COLO668 (cell line): ENCODE measurements around the gene TMEM222.
A peak's percentile ranks its signal among the peaks of the same experiment; 100 is the strongest.

Experiments
- DNase-seq: peaks from one replicate; lab custom pipeline; 2025; ENCODE audit not compliant: unreplicated experiment; lab: John Stamatoyannopoulos, UW

The TMEM222 gene

DNA sequence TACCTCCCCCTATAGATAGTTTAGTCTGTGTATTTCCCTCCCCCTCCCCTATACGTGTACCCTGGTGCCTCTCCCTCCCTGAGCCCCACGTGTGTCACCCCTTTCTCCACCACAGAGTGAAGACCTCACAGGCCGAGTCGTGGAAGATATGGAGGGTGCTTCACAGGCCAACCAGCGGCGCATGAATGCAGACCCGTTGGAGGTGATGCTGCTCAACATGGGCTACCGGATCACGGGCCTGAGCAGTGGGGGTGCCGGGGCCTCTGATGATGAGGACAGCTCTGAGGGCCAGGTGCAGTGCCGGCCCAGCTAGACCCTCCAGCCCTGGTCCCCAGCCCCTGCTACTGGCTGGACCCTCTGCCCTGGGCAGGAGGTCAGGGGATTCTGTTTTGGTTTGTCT, 15.9 kb upstream of the TMEM222 start:
- no peak for DNase-seq

DNA sequence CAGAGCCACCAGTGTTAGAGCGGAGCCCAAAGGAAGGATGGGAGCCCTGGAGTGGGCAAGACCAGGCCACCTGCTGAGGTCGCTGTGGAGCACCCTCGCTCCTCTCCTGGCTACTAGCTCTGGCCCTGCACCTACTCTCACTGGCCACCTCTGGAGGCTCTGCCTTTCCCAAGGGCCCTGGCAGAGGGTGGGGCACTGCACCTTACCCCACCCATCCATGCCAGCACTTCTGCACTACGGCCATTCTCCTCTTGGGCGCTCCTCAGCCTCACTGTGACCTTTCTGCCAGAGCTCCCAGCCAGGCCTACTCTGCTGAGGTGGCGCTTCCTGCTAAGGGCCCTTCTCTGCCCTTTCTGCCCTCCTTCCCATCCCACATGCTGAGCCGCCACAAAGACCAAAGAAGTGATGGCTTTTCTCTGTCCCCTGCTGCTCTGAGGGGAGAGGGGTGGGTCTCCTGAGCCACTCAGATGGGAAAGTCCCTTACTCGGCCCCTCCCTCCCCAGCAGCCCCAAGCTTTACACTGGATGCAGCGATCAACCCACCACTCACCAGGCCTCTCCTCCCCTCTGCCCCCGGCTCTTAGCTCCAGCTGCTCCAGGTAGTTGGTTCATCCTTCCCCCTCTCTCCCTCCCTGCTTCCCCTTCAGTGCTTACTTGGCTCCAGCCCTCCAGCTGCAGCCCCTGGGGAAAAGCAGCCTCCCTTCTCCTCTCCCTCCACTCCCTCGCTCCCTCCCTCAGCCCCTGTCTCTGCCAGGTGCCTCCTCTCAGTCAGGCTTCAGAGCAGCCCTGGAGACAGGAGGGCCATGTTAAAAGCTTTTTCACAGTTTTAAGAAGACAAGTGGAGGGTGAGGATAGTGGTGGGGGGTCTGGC, 14.8 kb upstream of the TMEM222 start:
- no peak for DNase-seq

DNA sequence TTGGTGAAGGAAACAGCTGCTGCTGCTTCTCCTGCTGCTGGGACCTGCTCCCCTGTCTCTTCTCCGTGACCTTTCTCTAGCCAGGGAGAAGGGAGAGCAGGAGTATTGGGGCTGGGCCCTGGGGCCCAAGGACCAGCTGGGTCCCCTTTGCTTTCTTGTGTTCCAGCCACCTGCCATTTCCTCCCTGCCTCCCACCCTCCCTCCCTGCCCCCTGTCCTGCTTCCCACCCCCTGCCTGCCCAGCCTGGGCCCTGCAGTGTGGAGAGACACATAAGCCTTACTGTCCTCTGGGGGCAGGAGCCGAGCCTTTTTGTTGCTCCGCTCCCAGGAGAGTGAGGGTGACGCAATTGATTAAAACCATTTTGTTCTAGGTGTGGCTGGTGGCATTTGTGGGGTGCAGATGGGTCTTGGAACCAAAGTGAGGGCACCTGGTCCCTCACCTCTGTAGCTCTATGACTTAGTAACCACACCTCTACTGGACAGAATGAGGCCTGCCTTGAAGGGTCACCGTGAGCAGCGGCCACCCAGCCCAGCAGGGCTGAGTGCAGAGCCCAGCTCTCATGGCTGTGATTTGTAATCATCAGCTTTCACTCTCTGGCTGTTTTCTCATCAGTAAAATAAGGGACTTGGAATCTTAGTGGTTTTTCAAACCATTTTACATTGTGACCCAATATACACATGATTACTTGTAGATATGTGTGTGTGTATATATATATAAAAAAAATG, 13.9 kb upstream of the TMEM222 start:
- no peak for DNase-seq

DNA sequence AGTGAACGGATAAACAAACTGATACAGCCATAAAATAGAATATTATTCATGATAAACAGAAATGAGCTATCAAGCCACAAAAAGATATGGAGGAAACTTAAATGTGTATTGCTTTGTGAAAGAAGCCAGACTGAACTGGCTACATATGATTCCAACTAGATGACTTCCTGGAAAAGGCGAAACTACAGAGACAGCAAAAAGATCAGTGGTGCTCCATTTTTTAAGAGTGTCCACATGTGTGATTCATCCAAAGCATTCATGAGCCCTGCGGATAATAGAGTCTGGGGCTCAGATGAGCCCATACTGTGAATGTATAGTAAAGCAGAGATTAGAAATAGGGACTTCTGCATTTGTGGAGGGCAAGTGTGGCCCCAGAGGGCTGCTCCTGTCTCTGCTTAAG, 7.8 kb upstream of the TMEM222 start:
- DNase-seq: no peak

DNA sequence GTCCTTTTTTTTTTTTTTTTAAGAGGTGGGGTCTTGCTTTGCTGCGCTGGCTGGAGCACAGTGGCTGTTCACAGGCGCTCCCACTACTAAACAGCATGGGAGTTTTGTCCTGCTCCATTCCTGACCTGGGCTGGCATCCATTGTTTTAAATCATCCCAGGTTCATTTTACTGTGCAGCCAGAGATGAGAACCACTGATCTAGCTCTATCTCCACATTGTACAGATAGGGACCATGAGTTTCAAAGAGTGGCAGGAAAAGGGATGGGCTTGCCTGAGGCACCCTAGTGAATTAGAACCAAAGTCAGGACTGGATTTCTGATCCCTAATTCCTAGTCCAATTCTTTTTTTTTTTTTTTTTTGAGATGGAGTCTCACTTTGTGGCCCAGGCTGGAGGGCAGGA, 7.2 kb upstream of the TMEM222 start:
- DNase-seq: no peak

DNA sequence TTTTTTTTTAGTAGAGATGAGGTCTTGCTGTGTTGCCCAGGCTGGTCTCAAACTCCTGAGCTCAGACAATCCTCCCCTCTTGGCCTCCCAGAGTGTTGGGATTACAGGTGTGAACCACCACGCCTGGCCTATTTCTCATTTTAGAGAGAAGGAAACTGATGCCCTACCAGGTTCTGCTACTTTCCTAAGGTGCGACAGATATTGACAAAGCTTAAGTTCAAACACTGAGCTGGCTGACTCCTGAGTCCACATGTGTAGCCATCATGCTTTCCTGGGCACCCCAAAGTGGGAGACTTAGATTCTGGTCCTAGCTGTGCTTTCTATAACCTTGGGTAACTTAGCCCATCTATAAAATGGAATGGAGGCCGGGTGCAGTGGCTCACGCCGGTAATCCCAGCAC, 5.1 kb upstream of the TMEM222 start:
- no peak for DNase-seq

DNA sequence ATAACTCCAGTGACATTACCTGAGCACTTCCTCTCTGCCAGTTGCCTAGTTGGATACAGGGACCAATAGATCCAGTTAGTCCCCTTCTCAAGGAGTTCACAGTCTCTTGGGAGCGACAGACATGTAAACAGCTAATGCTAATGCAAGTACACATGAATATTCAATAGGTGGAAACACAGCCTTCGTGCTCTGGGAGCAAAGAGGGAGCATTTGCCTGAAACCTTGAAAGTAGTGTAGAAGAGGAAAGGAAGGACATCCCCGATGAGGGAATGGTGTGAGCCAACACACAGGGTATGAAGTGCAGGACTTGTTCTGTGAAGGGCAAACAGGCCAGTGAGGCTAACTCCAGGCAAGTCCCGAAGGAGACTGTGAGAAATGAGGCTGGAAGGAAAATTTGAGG, 3.8 kb upstream of the TMEM222 start:
- DNase-seq: no peak

DNA sequence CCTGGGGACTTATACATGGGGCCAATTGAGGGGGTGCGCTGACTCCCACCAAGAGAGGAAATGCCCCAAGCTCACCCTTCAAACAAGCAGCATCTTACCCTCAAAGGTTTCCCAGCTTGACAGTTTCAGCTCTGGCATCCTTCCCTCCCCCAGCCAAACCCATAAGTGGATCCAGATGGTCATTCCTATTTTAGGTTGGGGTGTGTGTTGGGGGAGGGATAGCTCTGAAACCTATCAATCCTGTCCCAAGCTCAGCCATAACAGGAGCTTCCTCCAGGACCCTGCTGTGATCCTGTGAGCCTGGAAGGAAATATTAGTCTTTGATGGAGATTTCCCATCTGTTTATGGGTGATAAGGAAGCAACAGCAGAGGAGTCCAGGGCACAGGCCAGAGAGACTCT, 3.4 kb upstream of the TMEM222 start:
- no peak for DNase-seq

DNA sequence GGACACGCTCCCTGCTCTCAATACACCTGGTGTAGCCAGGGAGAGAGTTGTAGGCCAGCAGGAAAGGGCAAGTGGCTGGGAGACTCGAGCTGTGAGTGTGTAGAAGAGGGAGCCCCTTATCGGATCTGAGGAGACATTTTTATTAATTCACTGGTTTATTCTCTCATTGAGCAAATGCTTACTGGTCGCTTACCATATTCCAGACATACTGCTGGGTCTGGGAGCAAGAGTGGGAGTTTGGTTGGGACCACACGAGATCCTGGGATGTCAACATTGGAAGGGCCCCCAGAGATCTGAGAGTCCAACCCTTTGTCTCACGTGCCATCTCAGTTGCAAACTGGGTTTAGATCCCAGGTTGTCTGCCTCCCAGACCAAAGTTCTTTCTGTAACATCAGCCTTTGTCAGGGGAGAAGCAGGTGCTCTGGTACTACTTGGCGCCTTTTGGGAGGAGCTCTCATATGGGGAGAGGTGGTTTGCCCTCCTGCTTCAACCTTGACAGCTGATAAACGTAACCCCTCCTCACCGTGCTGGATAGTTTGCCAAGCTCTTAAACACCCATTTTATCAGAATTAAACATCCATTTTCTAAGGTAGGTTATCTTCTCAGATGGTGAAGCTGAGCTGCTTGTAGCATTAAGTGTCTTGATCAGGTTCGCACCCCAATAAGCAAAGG, 742 bp downstream of the TMEM222 start:
- peak; percentile 43 for DNase-seq

DNA sequence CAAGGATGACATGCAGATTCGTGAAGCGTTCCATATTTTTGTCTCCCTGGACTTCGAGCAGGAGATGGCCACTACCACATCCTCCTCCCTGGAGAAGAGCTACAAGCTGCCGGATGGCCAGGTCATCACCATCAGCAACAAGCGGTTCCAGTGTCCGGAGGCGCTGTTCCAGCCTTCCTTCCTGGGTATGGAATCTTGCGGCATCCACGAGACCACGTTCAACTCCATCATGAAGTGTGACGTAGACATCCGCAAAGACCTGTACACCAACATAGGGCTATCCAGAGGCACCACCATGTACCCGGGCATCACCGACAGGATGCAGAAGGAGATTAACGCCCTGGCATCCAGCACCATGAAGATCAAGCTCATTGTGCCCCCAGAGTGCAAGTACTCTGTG, 3.3 kb downstream of the TMEM222 start:
- no peak for DNase-seq

DNA sequence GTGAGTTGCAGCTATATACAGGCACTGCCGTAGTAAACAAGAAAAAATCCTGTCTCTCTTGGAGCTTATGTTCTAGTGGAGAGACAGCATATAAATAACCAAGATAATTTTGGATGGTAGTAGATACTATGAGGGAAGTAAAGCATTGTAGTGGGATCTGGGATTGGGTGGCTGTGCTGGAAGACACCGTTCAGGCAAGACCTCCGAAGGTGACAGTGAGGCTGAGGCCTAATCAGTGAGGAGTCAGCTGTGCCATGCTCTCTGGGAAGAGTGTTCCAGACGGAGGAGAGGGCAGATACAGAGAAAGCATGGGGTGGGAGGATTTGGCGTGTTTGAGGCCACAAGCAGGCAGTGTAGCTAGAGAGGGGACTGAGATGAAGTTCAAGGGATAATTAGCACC, 6.0 kb downstream of the TMEM222 start:
- no peak for DNase-seq

DNA sequence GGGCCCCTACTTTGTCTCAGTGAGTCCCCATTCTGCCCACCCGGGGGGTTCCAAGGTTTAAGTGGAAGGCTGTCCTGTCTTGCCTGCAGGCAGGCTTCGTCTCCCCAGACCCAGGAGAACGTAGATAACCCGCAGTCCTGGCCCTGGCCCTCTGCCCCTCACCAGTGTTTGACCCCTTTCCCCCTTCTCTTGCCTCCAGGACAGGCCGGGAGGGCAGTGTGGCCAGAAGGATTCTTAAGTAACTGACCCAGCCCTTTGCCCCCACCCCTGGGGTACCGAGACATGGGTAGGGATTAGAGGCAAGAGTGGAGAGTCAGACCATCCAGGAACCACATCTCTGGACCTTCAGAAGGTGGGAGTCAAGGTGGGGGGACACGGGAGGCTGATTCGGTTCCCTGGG, 8.8 kb downstream of the TMEM222 start:
- no peak for DNase-seq

DNA sequence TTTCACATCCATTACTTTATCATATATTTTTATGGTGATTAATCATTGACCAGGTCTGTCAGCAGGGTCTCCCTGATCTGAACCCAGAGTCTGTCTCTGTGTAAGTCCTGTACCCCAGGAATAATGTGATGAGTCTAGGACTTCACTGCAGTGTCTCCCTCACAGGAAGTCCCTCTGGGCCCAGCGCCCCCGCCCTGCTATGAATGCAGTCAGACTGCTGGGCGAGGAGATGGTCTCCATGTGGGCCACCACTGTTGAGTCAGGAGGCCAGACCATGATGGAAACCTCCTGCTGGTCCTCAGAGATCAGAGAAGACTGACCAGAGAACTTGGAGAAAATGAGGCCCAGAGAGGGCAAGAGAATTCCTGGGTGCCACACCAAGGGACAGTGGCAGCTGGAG, 9.5 kb downstream of the TMEM222 start:
- no peak for DNase-seq

DNA sequence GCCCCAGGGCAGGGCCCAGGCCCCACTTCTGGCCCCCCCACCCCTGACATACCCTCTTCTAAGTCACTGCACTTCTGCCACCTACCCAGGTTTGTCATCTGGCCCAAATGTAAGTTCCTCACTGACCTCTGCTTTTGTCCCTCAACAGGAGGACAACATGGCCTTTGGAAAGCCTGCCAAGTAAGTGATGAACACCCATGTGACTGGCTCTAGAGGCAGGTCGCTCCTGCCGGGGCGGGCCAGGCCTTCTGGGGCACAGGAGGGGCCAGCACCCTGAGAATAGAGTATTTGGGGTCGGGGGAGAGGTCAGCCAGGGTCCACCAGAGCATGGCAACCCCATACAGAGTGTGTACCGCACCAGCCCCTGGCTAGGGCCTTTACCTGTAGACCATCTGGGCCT, 10.0 kb downstream of the TMEM222 start:
- no peak for DNase-seq

DNA sequence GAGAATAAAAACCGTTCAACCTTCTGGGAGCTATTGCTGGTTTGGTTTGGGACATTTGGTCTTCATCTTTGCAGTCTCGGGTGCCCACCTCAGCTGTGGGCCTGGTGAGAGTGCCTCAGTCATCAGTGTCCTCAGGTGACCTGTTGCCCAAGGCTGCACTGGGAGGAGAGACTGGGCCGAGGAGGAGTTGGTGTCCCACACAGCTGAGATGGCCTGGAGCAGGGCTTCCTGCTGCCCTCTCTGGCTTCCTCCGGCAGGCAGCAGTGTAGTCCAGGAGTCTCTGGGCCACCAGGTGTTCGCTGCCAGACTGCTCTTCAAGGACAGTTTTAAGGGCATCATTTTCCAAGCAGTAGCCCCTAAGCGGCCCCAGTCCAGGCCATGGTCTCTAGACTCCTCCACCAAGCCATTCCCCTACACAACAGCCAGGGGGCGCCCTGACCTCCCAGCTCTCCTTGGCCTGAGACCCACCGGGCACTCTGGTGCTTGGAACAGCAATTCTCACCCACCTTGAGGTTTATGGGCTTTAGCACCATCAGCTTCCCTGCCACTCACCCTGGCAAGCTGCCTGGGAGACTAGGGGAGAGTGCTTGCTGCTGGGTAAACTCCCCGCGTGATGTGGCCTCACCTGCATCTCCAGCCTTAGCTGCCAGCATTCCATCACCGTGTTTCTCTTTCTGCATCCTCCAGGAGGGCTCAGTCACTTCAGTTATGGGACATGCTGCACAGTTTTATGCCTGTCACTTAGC, 10.7 kb downstream of the TMEM222 start:
- peak; percentile 65 for DNase-seq

DNA sequence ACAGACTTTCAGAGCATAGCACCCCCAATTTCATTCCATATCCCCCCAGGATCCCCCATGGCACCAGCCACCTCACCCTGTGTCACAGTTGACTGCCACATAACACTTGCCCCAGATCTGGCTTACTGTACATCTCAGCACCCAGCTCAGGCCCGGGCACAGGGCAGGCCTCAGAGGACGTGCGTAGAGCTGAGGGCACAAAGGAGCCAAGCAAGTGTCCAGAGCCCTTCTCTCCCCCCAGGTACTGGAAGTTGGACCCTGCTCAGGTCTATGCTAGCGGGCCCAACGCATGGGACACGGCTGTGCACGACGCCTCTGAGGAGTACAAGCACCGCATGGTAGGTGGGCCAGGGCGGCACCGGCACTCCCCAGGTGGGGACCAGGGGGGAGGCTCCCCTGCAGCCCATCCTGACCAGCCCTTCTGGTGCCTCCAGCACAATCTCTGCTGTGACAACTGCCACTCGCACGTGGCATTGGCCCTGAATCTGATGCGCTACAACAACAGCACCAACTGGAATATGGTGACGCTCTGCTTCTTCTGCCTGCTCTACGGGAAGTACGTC, 11.8 kb downstream of the TMEM222 start:
- no peak for DNase-seq

DNA sequence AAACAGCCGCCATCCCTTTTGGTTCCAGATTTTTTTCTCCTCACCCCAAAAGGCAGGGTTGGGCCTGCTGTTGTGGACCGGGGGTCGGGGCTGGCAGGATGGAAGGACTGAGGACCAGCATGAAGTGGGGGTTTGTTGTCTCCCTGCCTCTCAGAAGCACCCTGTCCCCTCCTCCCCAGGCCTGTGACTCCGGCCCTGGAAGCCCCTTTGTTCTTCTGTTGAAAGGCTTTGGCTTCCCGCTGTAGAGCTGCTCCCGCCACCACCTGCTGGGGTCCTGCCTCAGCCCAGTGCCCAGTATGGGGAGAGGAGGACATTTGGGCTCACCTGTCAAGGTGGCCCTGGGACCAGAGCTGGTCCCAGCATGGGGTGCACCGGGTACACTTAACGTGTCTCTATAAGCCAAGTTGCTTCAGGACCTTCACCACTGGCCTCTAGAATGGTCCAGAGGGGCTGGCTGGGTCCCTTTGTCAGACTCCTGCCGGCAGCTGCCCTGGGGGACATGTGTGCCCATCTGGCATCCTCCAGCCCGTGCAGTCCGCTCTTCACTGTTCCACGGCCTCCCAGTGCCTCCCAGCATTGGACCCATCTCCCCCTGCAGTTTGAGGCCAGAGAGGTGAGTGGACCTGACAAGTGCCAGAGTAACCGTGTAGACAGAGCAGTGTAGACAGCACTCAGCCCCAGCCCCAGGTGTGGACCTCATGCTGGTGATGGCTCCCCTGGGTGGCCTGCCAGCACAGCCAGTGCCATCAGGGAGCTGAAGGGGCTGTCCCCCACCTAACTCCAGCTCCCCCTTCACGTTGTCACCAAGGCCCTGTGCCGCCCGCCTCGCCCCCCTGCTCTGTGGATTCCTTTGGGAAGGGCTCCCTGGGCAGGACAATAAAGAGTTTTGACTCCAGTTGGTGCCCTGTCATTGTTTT, 13.8 kb downstream of the TMEM222 start:
- DNase-seq: no peak

DNA sequence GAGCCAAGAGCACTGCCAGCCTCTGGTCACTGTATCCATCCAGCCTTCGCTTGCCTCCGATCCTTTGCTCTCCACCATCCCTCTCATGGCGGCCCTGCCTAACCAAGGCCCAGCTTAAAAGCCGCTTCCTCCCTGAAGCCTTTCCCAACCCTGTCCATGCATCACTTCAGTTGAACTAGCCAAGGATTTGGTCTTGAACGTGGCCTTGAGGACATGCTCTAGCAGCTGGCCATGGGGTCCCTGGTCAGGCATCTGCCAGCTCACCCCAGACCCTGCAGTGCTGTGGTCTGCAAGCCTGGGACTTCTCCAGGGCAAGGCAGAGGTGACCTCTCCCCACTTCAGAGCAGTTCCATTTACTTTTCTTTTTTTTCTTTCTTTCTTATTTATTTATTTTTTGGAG, 14.8 kb downstream of the TMEM222 start:
- DNase-seq: no peak

DNA sequence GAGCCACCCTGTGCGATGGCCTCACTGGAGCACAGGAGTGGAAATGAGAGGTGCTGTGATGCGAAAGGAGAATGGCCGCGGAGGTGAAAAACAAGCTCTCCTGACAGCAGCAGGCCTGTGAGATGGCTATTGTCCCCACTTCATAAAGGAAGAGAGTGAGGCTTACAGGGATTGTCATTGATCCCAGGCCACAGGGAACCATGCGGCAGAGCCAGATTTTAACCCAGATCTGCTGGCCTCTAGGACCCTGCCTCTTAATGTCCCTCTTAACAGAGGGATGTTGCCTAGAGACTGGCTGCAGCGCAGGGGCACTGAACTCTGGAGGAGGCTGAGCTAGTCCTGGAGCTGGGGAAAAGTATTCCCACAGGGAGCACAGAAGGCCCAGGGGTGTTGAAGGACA, 16.8 kb downstream of the TMEM222 start:
- DNase-seq: no peak

DNA sequence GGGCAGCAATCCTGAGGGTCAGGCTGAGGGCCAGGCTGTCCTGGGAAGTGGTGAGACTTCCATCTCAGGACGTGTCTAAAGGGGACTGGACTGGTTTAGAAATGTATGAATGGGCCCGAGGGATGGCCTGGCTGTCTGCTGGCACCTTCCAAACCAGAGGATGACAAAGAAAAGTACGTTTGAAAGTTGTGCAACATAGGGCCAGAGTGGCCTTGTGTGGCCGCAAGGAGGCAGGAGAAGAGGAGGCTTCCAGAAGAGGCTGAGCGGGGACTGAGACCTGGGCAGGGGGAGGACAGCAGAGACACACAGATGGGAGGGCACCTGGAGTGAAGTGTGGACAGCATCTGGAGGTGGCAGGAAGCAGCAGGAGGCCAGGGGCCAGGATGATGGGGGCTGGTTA, 17.2 kb downstream of the TMEM222 start:
- no peak for DNase-seq
